Gastrocnemius medialis (tissue), 4 donors: ENCODE data around the gene ARNT2. TPM values are rescaled to one million over a fixed set of nuclear protein-coding genes. Genes with fewer than 3 reads are reported as not detected.

Source experiments
- ATAC-seq, 2 donors: fragments of 150-250 bp; one replicate each; pipeline ENCODE4 v1.9.1; 2016
- DNase-seq, 2 donors: peaks; one replicate each; pipeline ENCODE4 v3.0.0-alpha.2; 2019
- H3K27ac ChIP-seq, 4 donors: fragments of 200-600 bp; sonication (generic); 1 replicate in 1 of 4; 2 replicates in 3 of 4; pipeline ENCODE4 v1.5.1; 2016 to 2018; ENCODE audit warnings: mild to moderate bottlenecking in 2 of 4, moderate library complexity in 1 of 4
- H3K27me3 ChIP-seq, 3 donors: fragments of 200-600 bp; sonication (generic) in 2 of 3; 1 replicate in 1 of 3; 2 replicates in 2 of 3; pipeline versions ENCODE4 v1.5.1 to v1.6.0; 2016 to 2019; ENCODE audit warnings: mild to moderate bottlenecking in 1 of 3, moderate library complexity in 1 of 3
- H3K36me3 ChIP-seq, 2 donors: fragments of 200-600 bp; sonication (generic) in 1 of 2; one replicate each; pipeline ENCODE4 v1.5.1; 2017 to 2018
- H3K4me1 ChIP-seq, 2 donors: fragments of 200-600 bp; sonication (generic) in 1 of 2; one replicate each; pipeline ENCODE4 v1.5.1; 2016 to 2017; ENCODE audit warnings: mild to moderate bottlenecking in 2 of 2
- H3K4me3 ChIP-seq, 4 donors: fragments of 200-600 bp; sonication (generic) in 3 of 4; 1 replicate in 1 of 4; 2 replicates in 3 of 4; pipeline ENCODE4 v1.5.1; 2016 to 2019; ENCODE audit warnings: mild to moderate bottlenecking in 2 of 4
- H3K9me3 ChIP-seq, 3 donors: fragments of 200-600 bp; sonication (generic) in 2 of 3; 1 replicate in 1 of 3; 2 replicates in 2 of 3; pipeline ENCODE4 v1.5.1; 2016 to 2019
- POLR2A ChIP-seq, 2 donors: fragments of 450-650 bp; IDR thresholded peaks; one replicate each; pipeline ENCODE4 v1.6.1; 2017; ENCODE audit warnings: antibody characterized with exemption in 2 of 2, mild to moderate bottlenecking in 2 of 2, moderate library complexity in 2 of 2
- in situ Hi-C, 4 donors: fragments of 200-750 bp; cut with MboI; loops; one replicate each; pipeline versions ENCODE4 v1.15.0 to v1.8.0; 2017; ENCODE audit warnings: low sequenced_read_pairs in 4 of 4
- intact Hi-C: fragments of 100-400 bp; cut with DNase I; formaldehyde crosslinking; loops from one replicate; pipeline ENCODE4 v1.15.1; 2023; ENCODE audit warnings: low total_unique reads
- total RNA-seq, 4 donors: library from RNA; depleted of rRNA; stranded (reverse); fragments of >200 nt; gene quantifications; one replicate each; pipeline versions ENCODE4 v1.1.0 to v1.2.3, GENCODE V29; 2016
- TF ChIP-seq, protein P1 (sequence below), 5 experiments: fragments of 450-650 bp in 3 of 5; fragments of 200-600 bp in 2 of 5; sonication (generic) in 2 of 5; IDR thresholded peaks in 4 of 5; conservative IDR thresholded peaks in 1 of 5; 1 replicate in 4 of 5; 2 replicates in 1 of 5; pipeline ENCODE4 v1.5.1; 2016 to 2019; ENCODE audit warnings: antibody characterized with exemption in 5 of 5, mild to moderate bottlenecking in 3 of 5, moderate library complexity in 3 of 5

Gene ARNT2
- total RNA-seq, 4 donors from 2014 or later: 4.1 to 23.5 (median 6.6) TPM

- ATAC-seq (no peak), DNase-seq (no peak)
- Histone ChIP-seq H3K9me3 (no peaks in the 10 kb centered on the region), H3K4me3 (no peak overlapping the region), H3K4me1 (no peaks in the 10 kb centered on the region), H3K27me3 (no peaks in the 10 kb centered on the region), H3K36me3 (no peaks in the 10 kb centered on the region), H3K27ac (no peak overlapping the region)
- TF ChIP-seq, protein P1, sequence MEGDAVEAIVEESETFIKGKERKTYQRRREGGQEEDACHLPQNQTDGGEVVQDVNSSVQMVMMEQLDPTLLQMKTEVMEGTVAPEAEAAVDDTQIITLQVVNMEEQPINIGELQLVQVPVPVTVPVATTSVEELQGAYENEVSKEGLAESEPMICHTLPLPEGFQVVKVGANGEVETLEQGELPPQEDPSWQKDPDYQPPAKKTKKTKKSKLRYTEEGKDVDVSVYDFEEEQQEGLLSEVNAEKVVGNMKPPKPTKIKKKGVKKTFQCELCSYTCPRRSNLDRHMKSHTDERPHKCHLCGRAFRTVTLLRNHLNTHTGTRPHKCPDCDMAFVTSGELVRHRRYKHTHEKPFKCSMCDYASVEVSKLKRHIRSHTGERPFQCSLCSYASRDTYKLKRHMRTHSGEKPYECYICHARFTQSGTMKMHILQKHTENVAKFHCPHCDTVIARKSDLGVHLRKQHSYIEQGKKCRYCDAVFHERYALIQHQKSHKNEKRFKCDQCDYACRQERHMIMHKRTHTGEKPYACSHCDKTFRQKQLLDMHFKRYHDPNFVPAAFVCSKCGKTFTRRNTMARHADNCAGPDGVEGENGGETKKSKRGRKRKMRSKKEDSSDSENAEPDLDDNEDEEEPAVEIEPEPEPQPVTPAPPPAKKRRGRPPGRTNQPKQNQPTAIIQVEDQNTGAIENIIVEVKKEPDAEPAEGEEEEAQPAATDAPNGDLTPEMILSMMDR (IDR thresholded peaks at IDR 0.05 in 4 of 5, conservative IDR thresholded peaks at IDR 0.05 in 1 of 5): no peak
- no peak for TF ChIP-seq POLR2A (IDR thresholded peaks at IDR 0.05)
- intact Hi-C loops: no loop called here
- in situ Hi-C loops: no loop called here
These were observed 204.5 kb downstream of the ARNT2 start for GRCh38 chr15:80608688-80609087.

DNA sequence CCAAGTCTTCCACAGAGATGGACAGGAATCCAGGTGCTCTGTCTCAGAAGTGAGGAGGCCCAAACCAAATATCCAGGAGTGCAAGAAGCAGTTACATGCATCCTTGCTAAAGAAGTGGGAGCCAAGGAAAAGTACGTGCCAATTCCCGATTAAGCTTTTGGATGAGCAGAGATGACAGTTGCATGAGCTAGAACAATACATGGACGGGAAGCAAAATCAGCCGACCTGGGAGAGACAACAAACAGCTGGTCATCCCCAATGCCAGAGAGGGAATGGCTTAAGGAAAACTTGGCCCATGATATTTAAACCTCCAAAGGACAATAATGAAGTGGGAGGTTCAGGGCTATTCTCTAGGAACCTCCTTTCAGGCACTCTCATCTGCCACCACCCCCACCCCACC, 204.9 kb downstream of the ARNT2 start:
- intact Hi-C loops (no loop called here), in situ Hi-C loops (no loop called here)
- no peak overlapping the region for H3K4me3 ChIP-seq
- no peaks in the 10 kb centered on the region for H3K36me3 ChIP-seq
- ATAC-seq: no peak
- no peaks in the 10 kb centered on the region for H3K4me1 ChIP-seq
- H3K27me3 ChIP-seq: no peaks in the 10 kb centered on the region
- TF ChIP-seq, protein P1 (IDR thresholded peaks at IDR 0.05 in 4 of 5, conservative IDR thresholded peaks at IDR 0.05 in 1 of 5): no peak
- no peak for TF ChIP-seq POLR2A (IDR thresholded peaks at IDR 0.05)
- DNase-seq: no peak
- H3K27ac ChIP-seq: no peak overlapping the region
- H3K9me3 ChIP-seq: no peaks in the 10 kb centered on the region

- no peak overlapping the region for H3K27ac ChIP-seq
- no peak overlapping the region for H3K4me3 ChIP-seq
- H3K9me3 ChIP-seq: no peaks in the 10 kb centered on the region
- in situ Hi-C loops: no loop called here
- no peaks in the 10 kb centered on the region for H3K36me3 ChIP-seq
- ATAC-seq (no peak), DNase-seq (no peak)
- TF ChIP-seq POLR2A (IDR thresholded peaks at IDR 0.05): no peak
- TF ChIP-seq, protein P1 (IDR thresholded peaks at IDR 0.05 in 4 of 5, conservative IDR thresholded peaks at IDR 0.05 in 1 of 5): no peak
- H3K4me1 ChIP-seq: no peaks in the 10 kb centered on the region
- intact Hi-C loops: no loop called here
- H3K27me3 ChIP-seq: no peaks in the 10 kb centered on the region
These were observed 205.3 kb downstream of the ARNT2 start for GRCh38 chr15:80609512-80609946.

DNA sequence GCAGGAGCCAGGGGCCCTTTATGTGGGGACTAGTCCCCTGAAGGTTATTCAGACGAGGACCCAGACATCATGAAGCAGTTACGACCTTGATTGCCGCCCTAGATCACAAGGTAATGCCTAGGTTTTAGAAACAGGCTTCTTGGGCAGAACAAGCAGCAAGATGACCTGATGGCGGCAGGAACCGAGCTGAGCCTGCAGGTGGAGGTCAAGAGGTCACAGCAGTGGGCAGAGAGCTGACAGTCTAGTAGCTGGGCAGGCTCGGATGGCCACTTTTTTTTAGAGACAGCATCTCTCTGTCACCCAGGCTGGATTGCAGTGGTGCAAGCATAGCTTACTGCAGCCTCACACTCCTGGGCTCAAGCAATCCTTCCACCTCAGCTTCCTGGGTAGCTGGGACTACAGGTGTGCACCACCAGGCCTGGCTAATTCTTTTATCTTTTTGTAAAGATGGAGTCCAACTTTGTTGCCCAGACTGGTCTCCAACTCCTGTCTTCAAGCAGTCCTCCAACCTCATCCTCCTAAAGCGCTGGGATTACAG, 207.4 kb downstream of the ARNT2 start:
- Histone ChIP-seq H3K27me3 (no peaks in the 10 kb centered on the region), H3K4me1 (peaks cover 0 to 2% of the 10 kb centered on the region in 2 donors), H3K4me3 (no peak overlapping the region), H3K36me3 (no peaks in the 10 kb centered on the region), H3K27ac (no peak overlapping the region), H3K9me3 (no peaks in the 10 kb centered on the region)
- ATAC-seq (no peak), DNase-seq (no peak)
- in situ Hi-C loops (no loop called here), intact Hi-C loops (no loop called here)
- TF ChIP-seq, protein P1 (IDR thresholded peaks at IDR 0.05 in 4 of 5, conservative IDR thresholded peaks at IDR 0.05 in 1 of 5): no peak
- no peak for TF ChIP-seq POLR2A (IDR thresholded peaks at IDR 0.05)
